ENCODE results near the gene NAGA. TPM values are rescaled to one million over a fixed set of nuclear protein-coding genes. Genes with fewer than 3 reads are reported as not detected.

NAGA gene
- total RNA-seq, 1 donor from 2014 or later, result 22.6 TPM

- no peak for DNase-seq
These were observed 31.3 kb downstream of the NAGA start for GRCh38 chr22:42039271-42039670.

- no peak for DNase-seq
These were observed 35.4 kb downstream of the NAGA start for GRCh38 chr22:42035256-42035655.

- DNase-seq, result no peak
These were observed 37.1 kb downstream of the NAGA start for GRCh38 chr22:42033263-42034181.

- DNase-seq, result no peak
These were observed 43.9 kb downstream of the NAGA start for GRCh38 chr22:42026705-42027104.

- no peak for DNase-seq
These were observed 45.2 kb downstream of the NAGA start for GRCh38 chr22:42025421-42025820.

GRCh38 chr22:42022162-42022847, 48.3 kb downstream of the NAGA start:
- no peak for DNase-seq

GRCh38 chr22:42021571-42021970, 49.0 kb downstream of the NAGA start:
- no peak for DNase-seq

- DNase-seq, result no peak
These were observed 52.4 kb downstream of the NAGA start for GRCh38 chr22:42018224-42018623.

- no peak for DNase-seq
These were observed 54.5 kb downstream of the NAGA start for GRCh38 chr22:42016111-42016510.

- DNase-seq, result no peak
These were observed 57.2 kb downstream of the NAGA start for GRCh38 chr22:42013385-42013784.

- no peak for DNase-seq
These were observed 59.8 kb downstream of the NAGA start for GRCh38 chr22:42010778-42011177.

Other genes starting within 250 kb of the NAGA start
- gene SREBF2, start 237.7 kb downstream of the NAGA start, total RNA-seq, result 46.3 and 110 TPM in 2 replicates
- not detected in 2 replicates for gene SHISA8, start 155.7 kb downstream of the NAGA start, total RNA-seq
- not detected in 2 replicates for gene TNFRSF13C, start 144.0 kb downstream of the NAGA start, total RNA-seq
- 13.1 and 34.2 TPM in 2 replicates for gene CENPM, start 123.7 kb downstream of the NAGA start, total RNA-seq
- under 0.01 and 0.14 TPM in 2 replicates for gene SEPTIN3, start 101.4 kb downstream of the NAGA start, total RNA-seq
- 0.34 TPM in 1 of 2 replicates, not detected in the other for gene WBP2NL, start 72.0 kb downstream of the NAGA start, total RNA-seq
- 25.7 and 32.8 TPM in 2 replicates for gene PHETA2, start 3.4 kb upstream of the NAGA start, total RNA-seq
- gene SMDT1, start 8.9 kb upstream of the NAGA start, total RNA-seq, result 3.6 and 5.4 TPM in 2 replicates
- gene NDUFA6, start 20.0 kb upstream of the NAGA start, total RNA-seq, result 38.1 and 42.7 TPM in 2 replicates
- gene CYP2D6, start 60.0 kb upstream of the NAGA start, total RNA-seq, result 0.09 and 0.68 TPM in 2 replicates
- 25.7 and 29.0 TPM in 2 replicates for gene TCF20, start 199.8 kb upstream of the NAGA start, total RNA-seq

All from dermis blood vessel endothelial cell (primary cell).